Mammary epithelial cell (primary cell): ENCODE results near the gene CLCNKB.
"Not testable (repeated sequence)": the region's sequence is repeated elsewhere in the genome, so short reads cannot be mapped to it uniquely, and the experiment has no call there.

Source experiments
- CTCF ChIP-seq, 2 donors: IDR thresholded peaks in 1 of 2; conservative IDR thresholded peaks in 1 of 2; 2 replicates each; pipeline ENCODE4 v1.5.1; 2011 to 2012; ENCODE audit warnings: inconsistent platforms in 2 of 2, low read length in 2 of 2, mild to moderate bottlenecking in 2 of 2, control low read depth in 1 of 2, low read depth in 1 of 2; ENCODE audit not compliant: insufficient read depth in 1 of 2; ENCODE audit errors: extremely low read depth in 1 of 2
- EZH2 ChIP-seq: IDR thresholded peaks from 2 replicates; pipeline ENCODE4 v1.6.1; 2012; ENCODE audit warnings: low read length, inconsistent platforms, borderline replicate concordance

GRCh38 chr1:16001274-16001673 is 42.3 kb upstream of the CLCNKB start:
- TF ChIP-seq CTCF (conservative IDR thresholded peaks at IDR 0.05 in 1 of 2, IDR thresholded peaks at IDR 0.05 in 1 of 2; ENCODE audit: extremely low read depth in 1 of 2, insufficient read depth in 1 of 2, low read depth in 1 of 2, low read length in 2 of 2); EZH2: not testable (repeated sequence)
